ENCODE data around the gene GINS3. TPM values are rescaled to one million over a fixed set of nuclear protein-coding genes. Genes with fewer than 3 reads are reported as not detected.

GINS3 gene
- polyA plus RNA-seq, 1 donor (not counting 4 experiments of a cell fraction or from before 2014, with no cell fraction given) = 10.1 TPM

- dilution Hi-C loops (cut with MboI; ENCODE audit: extremely low pct_ligation_motif_present, low sequenced_read_pairs) = no loop called here
- no peak overlapping the region for H3K9ac ChIP-seq (ENCODE audit: control insufficient read depth, extremely low read depth, insufficient read depth, low read length)
- H3K4me2 ChIP-seq (ENCODE audit: control insufficient read depth, extremely low read depth, insufficient read depth, low read depth, low read length) = no peak overlapping the region
- H3K4me3 ChIP-seq (ENCODE audit: control insufficient read depth in 2 of 3, extremely low read depth in 1 of 3, insufficient read depth in 2 of 3, low read depth in 1 of 3, low read length in 3 of 3) = no peak overlapping the region
- peaks cover 12% of the 10 kb centered on the region for H3K4me1 ChIP-seq (ENCODE audit: control insufficient read depth, extremely low read depth, insufficient read depth, low read length)
- H3K27me3 ChIP-seq (ENCODE audit: control insufficient read depth, extremely low read depth, insufficient read depth, low read length) = no peaks in the 10 kb centered on the region
- FAIRE-seq (no peak), DNase-seq (ENCODE audit: low read depth, low spot score) (no peak)
- no peaks in the 10 kb centered on the region for H3K79me2 ChIP-seq (ENCODE audit: control insufficient read depth, insufficient read depth, low read length)
- TF ChIP-seq EZH2 (IDR thresholded peaks at IDR 0.05; ENCODE audit: low read length) (no peak), CTCF (optimal IDR thresholded peaks at IDR 0.05 in 1 of 3, IDR thresholded peaks at IDR 0.05 in 1 of 3, conservative IDR thresholded peaks at IDR 0.05 in 1 of 3; ENCODE audit: extremely low read depth in 1 of 3, insufficient read depth in 2 of 3, low read length in 3 of 3) (no peak)
- H3K36me3 ChIP-seq (ENCODE audit: control insufficient read depth in 2 of 2, extremely low read depth in 1 of 2, insufficient read depth in 2 of 2, low read length in 2 of 2) = no peaks in the 10 kb centered on the region
- no peaks in the 10 kb centered on the region for H3K9me1 ChIP-seq (ENCODE audit: control insufficient read depth, extremely low read depth, insufficient read depth, low read length)
- no peaks in the 10 kb centered on the region for H3K9me3 ChIP-seq (ENCODE audit: control insufficient read depth, low read depth, low read length)
- H2AFZ ChIP-seq (ENCODE audit: control insufficient read depth, low read length) = no peak overlapping the region
- H4K20me1 ChIP-seq (ENCODE audit: control insufficient read depth, extremely low read depth, insufficient read depth, low read length) = no peaks in the 10 kb centered on the region
- H3K27ac ChIP-seq (ENCODE audit: control insufficient read depth, insufficient read depth, low read length) = no peak overlapping the region
Observed at GRCh38 chr16:58379736-58380135, 12.5 kb upstream of the GINS3 start.

GRCh38 chr16:58381661-58382060 lies 10.6 kb upstream of the GINS3 start:
- DNase-seq (ENCODE audit: low read depth, low spot score) (no peak), FAIRE-seq (no peak)
- TF ChIP-seq EZH2 (IDR thresholded peaks at IDR 0.05; ENCODE audit: low read length) = no peak
- TF ChIP-seq CTCF (optimal IDR thresholded peaks at IDR 0.05 in 1 of 3, IDR thresholded peaks at IDR 0.05 in 1 of 3, conservative IDR thresholded peaks at IDR 0.05 in 1 of 3; ENCODE audit: extremely low read depth in 1 of 3, insufficient read depth in 2 of 3, low read length in 3 of 3) = no peak
- no peak overlapping the region for H3K4me2 ChIP-seq (ENCODE audit: control insufficient read depth, extremely low read depth, insufficient read depth, low read depth, low read length)
- H3K4me1 ChIP-seq (ENCODE audit: control insufficient read depth, extremely low read depth, insufficient read depth, low read length) = peaks cover 16% of the 10 kb centered on the region
- H3K9me1 ChIP-seq (ENCODE audit: control insufficient read depth, extremely low read depth, insufficient read depth, low read length) = no peaks in the 10 kb centered on the region
- no peaks in the 10 kb centered on the region for H3K27me3 ChIP-seq (ENCODE audit: control insufficient read depth, extremely low read depth, insufficient read depth, low read length)
- no peak overlapping the region for H3K27ac ChIP-seq (ENCODE audit: control insufficient read depth, insufficient read depth, low read length)
- no peak overlapping the region for H3K9ac ChIP-seq (ENCODE audit: control insufficient read depth, extremely low read depth, insufficient read depth, low read length)
- no peaks in the 10 kb centered on the region for H4K20me1 ChIP-seq (ENCODE audit: control insufficient read depth, extremely low read depth, insufficient read depth, low read length)
- dilution Hi-C loops (cut with MboI; ENCODE audit: extremely low pct_ligation_motif_present, low sequenced_read_pairs) = no loop called here
- no peak overlapping the region for H3K4me3 ChIP-seq (ENCODE audit: control insufficient read depth in 2 of 3, extremely low read depth in 1 of 3, insufficient read depth in 2 of 3, low read depth in 1 of 3, low read length in 3 of 3)
- H3K9me3 ChIP-seq (ENCODE audit: control insufficient read depth, low read depth, low read length) = no peaks in the 10 kb centered on the region
- H3K79me2 ChIP-seq (ENCODE audit: control insufficient read depth, insufficient read depth, low read length) = no peaks in the 10 kb centered on the region
- H2AFZ ChIP-seq (ENCODE audit: control insufficient read depth, low read length) = no peak overlapping the region
- H3K36me3 ChIP-seq (ENCODE audit: control insufficient read depth in 2 of 2, extremely low read depth in 1 of 2, insufficient read depth in 2 of 2, low read length in 2 of 2) = no peaks in the 10 kb centered on the region

Measured in keratinocyte (primary cell).